ENCODE measurements around the gene DCTN5. TPM values are rescaled to one million over a fixed set of nuclear protein-coding genes. Genes with fewer than 3 reads are reported as not detected.

The DCTN5 gene
- total RNA-seq, 3 donors from 2014 or later, result 80.1 to 99.5 (median 94.7) TPM

- DNase-seq (no peak), ATAC-seq (no peak)
- Mint-ChIP-seq H3K4me1 (ENCODE audit: low read depth) (peaks cover 14% of the 10 kb centered on the region), H3K9me3 (no peaks in the 10 kb centered on the region), H3K36me3 (ENCODE audit: insufficient read depth) (peaks cover 6% of the 10 kb centered on the region), H3K27me3 (ENCODE audit: low read depth) (peaks cover 3% of the 10 kb centered on the region), H3K4me3 (peak overlapping the region; percentile 79)
These were observed 35.7 kb downstream of the DCTN5 start for GRCh38 chr16:23676924-23677480.

GRCh38 chr16:23678430-23679273, 37.4 kb downstream of the DCTN5 start, which contains the start of gene PLK1:
Gene PLK1 (plus strand): TSS chr16:23678889. CDS start chr16:23678933, 44 bp downstream.
- Mint-ChIP-seq H3K27me3 (ENCODE audit: low read depth) (peaks cover 3% of the 10 kb centered on the region), H3K4me1 (ENCODE audit: low read depth) (peaks cover 14% of the 10 kb centered on the region), H3K4me3 (peak within 1 kb of the TSS; percentile 79), H3K36me3 (ENCODE audit: insufficient read depth) (peaks cover 6% of the 10 kb centered on the region), H3K9me3 (no peaks in the 10 kb centered on the region)
- ATAC-seq (peak; percentile 99), DNase-seq (peak; percentile 55)

GRCh38 chr16:23679274-23679985, 38.2 kb downstream of the DCTN5 start:
- H3K4me3 Mint-ChIP-seq, result peak overlapping the region; percentile 79
- DNase-seq, result no peak
- H3K9me3 Mint-ChIP-seq, result no peaks in the 10 kb centered on the region
- H3K36me3 Mint-ChIP-seq (ENCODE audit: insufficient read depth), result peaks cover 5% of the 10 kb centered on the region
- no peak for ATAC-seq
- H3K4me1 Mint-ChIP-seq (ENCODE audit: low read depth), result peaks cover 14% of the 10 kb centered on the region
- peaks cover 3% of the 10 kb centered on the region for H3K27me3 Mint-ChIP-seq (ENCODE audit: low read depth)

- H3K4me3 Mint-ChIP-seq, result peak overlapping the region; percentile 79
- ATAC-seq, result no peak
- H3K4me1 Mint-ChIP-seq (ENCODE audit: low read depth), result peaks cover 14% of the 10 kb centered on the region
These were observed 38.7 kb downstream of the DCTN5 start for GRCh38 chr16:23679986-23680336.

GRCh38 chr16:23682181-23682580, 40.9 kb downstream of the DCTN5 start:
- peaks cover 7% of the 10 kb centered on the region for H3K36me3 Mint-ChIP-seq (ENCODE audit: insufficient read depth)
- ATAC-seq (no peak), DNase-seq (no peak)
- peaks cover 14% of the 10 kb centered on the region for H3K4me1 Mint-ChIP-seq (ENCODE audit: low read depth)
- no peaks in the 10 kb centered on the region for H3K9me3 Mint-ChIP-seq
- peaks cover 3% of the 10 kb centered on the region for H3K27me3 Mint-ChIP-seq (ENCODE audit: low read depth)
- H3K4me3 Mint-ChIP-seq, result no peak overlapping the region

More at GRCh38 chr16:23679986-23680336, 38.7 kb downstream of the DCTN5 start:
- Mint-ChIP-seq H3K9me3 (no peaks in the 10 kb centered on the region), H3K27me3 (ENCODE audit: low read depth) (peaks cover 3% of the 10 kb centered on the region), H3K36me3 (ENCODE audit: insufficient read depth) (peaks cover 5% of the 10 kb centered on the region)
- DNase-seq, result no peak

GRCh38 chr16:23683487-23683886, 42.2 kb downstream of the DCTN5 start:
- H3K27me3 Mint-ChIP-seq (ENCODE audit: low read depth), result peaks cover 3% of the 10 kb centered on the region
- H3K4me3 Mint-ChIP-seq, result no peak overlapping the region
- no peaks in the 10 kb centered on the region for H3K9me3 Mint-ChIP-seq
- no peak for ATAC-seq
- peaks cover 11% of the 10 kb centered on the region for H3K4me1 Mint-ChIP-seq (ENCODE audit: low read depth)
- H3K36me3 Mint-ChIP-seq (ENCODE audit: insufficient read depth), result peaks cover 12% of the 10 kb centered on the region
- DNase-seq, result no peak

DNA sequence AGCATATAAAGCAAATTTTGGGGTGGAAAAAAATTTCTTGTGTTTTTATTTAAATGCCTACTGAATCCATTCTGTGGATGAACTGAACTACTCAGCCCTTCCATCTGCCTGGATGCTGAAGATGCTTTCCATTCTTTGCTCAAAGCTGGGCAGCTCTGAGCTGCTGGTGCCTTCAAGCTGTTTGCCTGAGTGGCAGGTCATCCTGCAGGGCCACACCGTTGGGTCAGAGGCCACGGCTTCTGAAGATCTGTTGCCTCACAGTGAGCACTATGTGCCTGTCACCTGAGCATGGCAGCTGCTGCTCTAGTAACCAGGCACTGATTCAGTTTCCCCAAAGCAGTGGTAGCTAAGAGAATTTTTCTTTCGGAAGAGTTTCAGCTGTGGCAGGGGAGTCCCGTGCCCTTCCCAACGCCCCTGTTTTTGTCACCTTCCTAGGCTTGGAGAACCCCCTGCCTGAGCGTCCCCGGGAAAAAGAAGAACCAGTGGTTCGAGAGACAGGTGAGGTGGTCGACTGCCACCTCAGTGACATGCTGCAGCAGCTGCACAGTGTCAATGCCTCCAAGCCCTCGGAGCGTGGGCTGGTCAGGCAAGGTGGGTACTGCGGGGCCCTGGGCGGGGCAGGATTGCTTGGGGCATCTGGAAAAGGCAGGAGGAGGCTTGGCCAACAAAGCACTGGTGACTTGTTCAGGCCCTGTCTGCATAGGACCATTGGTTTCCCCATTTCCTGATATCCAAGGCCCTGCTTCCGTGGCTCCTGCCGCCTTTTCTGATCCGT, 46.0 kb downstream of the DCTN5 start:
- Mint-ChIP-seq H3K27me3 (ENCODE audit: low read depth) (no peaks in the 10 kb centered on the region), H3K9me3 (no peaks in the 10 kb centered on the region), H3K4me3 (no peak overlapping the region), H3K36me3 (ENCODE audit: insufficient read depth) (peaks cover 20% of the 10 kb centered on the region), H3K4me1 (ENCODE audit: low read depth) (no peaks in the 10 kb centered on the region)
- ATAC-seq (no peak), DNase-seq (no peak)

GRCh38 chr16:23689442-23690187, 48.3 kb downstream of the DCTN5 start:
- DNase-seq, result no peak
- no peaks in the 10 kb centered on the region for H3K4me1 Mint-ChIP-seq (ENCODE audit: low read depth)
- no peak overlapping the region for H3K4me3 Mint-ChIP-seq
- no peaks in the 10 kb centered on the region for H3K9me3 Mint-ChIP-seq
- H3K36me3 Mint-ChIP-seq (ENCODE audit: insufficient read depth), result peaks cover 20% of the 10 kb centered on the region
- no peak for ATAC-seq
- H3K27me3 Mint-ChIP-seq (ENCODE audit: low read depth), result no peaks in the 10 kb centered on the region

- no peak for DNase-seq
- peaks cover 17% of the 10 kb centered on the region for H3K36me3 Mint-ChIP-seq (ENCODE audit: insufficient read depth)
- H3K9me3 Mint-ChIP-seq, result no peaks in the 10 kb centered on the region
- no peak for ATAC-seq
- H3K4me3 Mint-ChIP-seq, result no peak overlapping the region
- peaks cover 2% of the 10 kb centered on the region for H3K27me3 Mint-ChIP-seq (ENCODE audit: low read depth)
- H3K4me1 Mint-ChIP-seq (ENCODE audit: low read depth), result no peaks in the 10 kb centered on the region
These were observed 49.7 kb downstream of the DCTN5 start for GRCh38 chr16:23690771-23691482.

GRCh38 chr16:23691483-23692189, 50.4 kb downstream of the DCTN5 start:
- Mint-ChIP-seq H3K9me3 (no peaks in the 10 kb centered on the region), H3K27me3 (ENCODE audit: low read depth) (peaks cover 2% of the 10 kb centered on the region), H3K4me1 (ENCODE audit: low read depth) (no peaks in the 10 kb centered on the region), H3K36me3 (ENCODE audit: insufficient read depth) (peaks cover 17% of the 10 kb centered on the region), H3K4me3 (no peak overlapping the region)
- DNase-seq (no peak), ATAC-seq (no peak)

GRCh38 chr16:23692190-23692837, 51.0 kb downstream of the DCTN5 start:
- Mint-ChIP-seq H3K9me3 (no peaks in the 10 kb centered on the region), H3K4me1 (ENCODE audit: low read depth) (no peaks in the 10 kb centered on the region), H3K36me3 (ENCODE audit: insufficient read depth) (peaks cover 17% of the 10 kb centered on the region), H3K4me3 (no peak overlapping the region), H3K27me3 (ENCODE audit: low read depth) (peaks cover 2% of the 10 kb centered on the region)
- DNase-seq (no peak), ATAC-seq (no peak)

GRCh38 chr16:23694265-23694643, 53.0 kb downstream of the DCTN5 start:
- ATAC-seq (no peak), DNase-seq (no peak)
- H3K4me1 Mint-ChIP-seq (ENCODE audit: low read depth), result peaks cover 6% of the 10 kb centered on the region
- H3K4me3 Mint-ChIP-seq, result no peak overlapping the region
- H3K36me3 Mint-ChIP-seq (ENCODE audit: insufficient read depth), result peaks cover 10% of the 10 kb centered on the region
- H3K27me3 Mint-ChIP-seq (ENCODE audit: low read depth), result peaks cover 2% of the 10 kb centered on the region
- no peaks in the 10 kb centered on the region for H3K9me3 Mint-ChIP-seq

All from activated T-cell treated with anti-CD3 and anti-CD28 coated beads, Interleukin-2, amount 50 U/mL, for 4 hours (primary cell).